Tibial nerve (tissue), 4 donors: ENCODE data around the gene SIRT1. TPM values are rescaled to one million over a fixed set of nuclear protein-coding genes. Genes with fewer than 3 reads are reported as not detected.

Source experiments
- DNase-seq, 2 donors: peaks; one replicate each; pipeline ENCODE4 v3.0.0-alpha.2; 2019; ENCODE audit warnings: low spot score in 2 of 2
- H3K27ac ChIP-seq, 4 donors: fragments of 200-600 bp; sonication (generic) in 3 of 4; one replicate each; pipeline ENCODE4 v1.5.1; 2017 to 2019; ENCODE audit warnings: mild to moderate bottlenecking in 1 of 4
- H3K27me3 ChIP-seq, 2 donors: fragments of 200-600 bp; sonication (generic) in 1 of 2; one replicate each; pipeline versions ENCODE4 v1.5.1 to v1.6.0; 2017 to 2019
- H3K36me3 ChIP-seq, 3 donors: fragments of 200-600 bp; sonication (generic); one replicate each; pipeline ENCODE4 v1.5.1; 2018 to 2019
- H3K4me1 ChIP-seq, 4 donors: fragments of 200-600 bp; sonication (generic) in 3 of 4; one replicate each; pipeline ENCODE4 v1.5.1; 2017 to 2019
- H3K4me3 ChIP-seq, 4 donors: fragments of 200-600 bp; sonication (generic) in 3 of 4; one replicate each; pipeline ENCODE4 v1.5.1; 2017 to 2019; ENCODE audit warnings: mild to moderate bottlenecking in 1 of 4, moderate library complexity in 1 of 4
- H3K9me3 ChIP-seq, 4 donors: fragments of 200-600 bp; sonication (generic) in 3 of 4; one replicate each; pipeline ENCODE4 v1.5.1; 2017 to 2019
- EP300 ChIP-seq, 2 donors: sonication (generic); formaldehyde crosslinking; IDR thresholded peaks; one replicate each; pipeline ENCODE4 v1.6.1; 2017; ENCODE audit warnings: antibody characterized with exemption in 2 of 2, mild to moderate bottlenecking in 1 of 2
- POLR2A ChIP-seq, 2 donors: fragments of 450-650 bp; IDR thresholded peaks; one replicate each; pipeline ENCODE4 v1.6.1; 2017; ENCODE audit warnings: antibody characterized with exemption in 2 of 2, mild to moderate bottlenecking in 2 of 2, moderate library complexity in 2 of 2
- WGBS, 2 donors: methylation state at CpG; one replicate each; pipeline ENCODE4 v1.1.5; 2018; 5-methylcytosine and 5-hydroxymethylcytosine counted together
- total RNA-seq, 4 donors: library from RNA; depleted of rRNA; stranded (reverse); fragments of >200 nt; gene quantifications; one replicate each; pipeline ENCODE4 v1.1.0, GENCODE V29; 2016
- TF ChIP-seq, protein P1 (sequence below), 5 experiments: fragments of 200-600 bp in 3 of 5; fragments of 450-650 bp in 2 of 5; sonication (generic) in 3 of 5; IDR thresholded peaks; one replicate each; pipeline ENCODE4 v1.5.1; 2016 to 2019; ENCODE audit warnings: antibody characterized with exemption in 5 of 5, mild to moderate bottlenecking in 3 of 5, moderate library complexity in 2 of 5

The SIRT1 gene
- total RNA-seq, 4 donors from 2014 or later, result 23.4 to 42.8 (median 35.3) TPM

DNA sequence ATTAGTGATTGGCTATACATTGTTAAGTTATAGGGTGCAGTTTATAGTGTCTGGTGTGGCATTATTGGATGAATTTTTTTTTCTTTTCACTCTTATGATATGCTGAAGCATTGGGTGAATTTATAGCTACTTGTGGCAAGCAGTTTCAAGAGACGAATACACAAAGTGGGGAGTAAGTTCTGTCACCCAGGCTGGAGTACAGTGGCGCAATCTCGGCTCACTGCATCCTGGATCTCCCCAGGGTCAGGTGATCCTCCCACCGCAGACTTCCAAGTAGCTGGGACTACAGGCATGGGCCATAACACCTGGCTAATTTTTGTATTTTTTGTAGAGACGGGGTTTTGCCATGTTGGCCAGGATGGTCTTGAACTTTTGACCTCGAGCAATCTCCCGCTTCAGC, 6.3 kb upstream of the SIRT1 start:
- no peak overlapping the region for H3K4me3 ChIP-seq
- H3K4me1 ChIP-seq, result no peaks in the 10 kb centered on the region
- DNase-seq, result no peak
- TF ChIP-seq POLR2A (IDR thresholded peaks at IDR 0.05) (no peak), EP300 (IDR thresholded peaks at IDR 0.05) (no peak)
- TF ChIP-seq, protein P1, sequence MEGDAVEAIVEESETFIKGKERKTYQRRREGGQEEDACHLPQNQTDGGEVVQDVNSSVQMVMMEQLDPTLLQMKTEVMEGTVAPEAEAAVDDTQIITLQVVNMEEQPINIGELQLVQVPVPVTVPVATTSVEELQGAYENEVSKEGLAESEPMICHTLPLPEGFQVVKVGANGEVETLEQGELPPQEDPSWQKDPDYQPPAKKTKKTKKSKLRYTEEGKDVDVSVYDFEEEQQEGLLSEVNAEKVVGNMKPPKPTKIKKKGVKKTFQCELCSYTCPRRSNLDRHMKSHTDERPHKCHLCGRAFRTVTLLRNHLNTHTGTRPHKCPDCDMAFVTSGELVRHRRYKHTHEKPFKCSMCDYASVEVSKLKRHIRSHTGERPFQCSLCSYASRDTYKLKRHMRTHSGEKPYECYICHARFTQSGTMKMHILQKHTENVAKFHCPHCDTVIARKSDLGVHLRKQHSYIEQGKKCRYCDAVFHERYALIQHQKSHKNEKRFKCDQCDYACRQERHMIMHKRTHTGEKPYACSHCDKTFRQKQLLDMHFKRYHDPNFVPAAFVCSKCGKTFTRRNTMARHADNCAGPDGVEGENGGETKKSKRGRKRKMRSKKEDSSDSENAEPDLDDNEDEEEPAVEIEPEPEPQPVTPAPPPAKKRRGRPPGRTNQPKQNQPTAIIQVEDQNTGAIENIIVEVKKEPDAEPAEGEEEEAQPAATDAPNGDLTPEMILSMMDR (IDR thresholded peaks at IDR 0.05), result no peak
- H3K27ac ChIP-seq, result no peak overlapping the region
- H3K9me3 ChIP-seq, result no peaks in the 10 kb centered on the region
- WGBS, 2 donors, result 85 to 90% methylated on average over 7 of the region's 7 CpGs
- H3K36me3 ChIP-seq, result no peaks in the 10 kb centered on the region
- no peaks in the 10 kb centered on the region for H3K27me3 ChIP-seq

DNA sequence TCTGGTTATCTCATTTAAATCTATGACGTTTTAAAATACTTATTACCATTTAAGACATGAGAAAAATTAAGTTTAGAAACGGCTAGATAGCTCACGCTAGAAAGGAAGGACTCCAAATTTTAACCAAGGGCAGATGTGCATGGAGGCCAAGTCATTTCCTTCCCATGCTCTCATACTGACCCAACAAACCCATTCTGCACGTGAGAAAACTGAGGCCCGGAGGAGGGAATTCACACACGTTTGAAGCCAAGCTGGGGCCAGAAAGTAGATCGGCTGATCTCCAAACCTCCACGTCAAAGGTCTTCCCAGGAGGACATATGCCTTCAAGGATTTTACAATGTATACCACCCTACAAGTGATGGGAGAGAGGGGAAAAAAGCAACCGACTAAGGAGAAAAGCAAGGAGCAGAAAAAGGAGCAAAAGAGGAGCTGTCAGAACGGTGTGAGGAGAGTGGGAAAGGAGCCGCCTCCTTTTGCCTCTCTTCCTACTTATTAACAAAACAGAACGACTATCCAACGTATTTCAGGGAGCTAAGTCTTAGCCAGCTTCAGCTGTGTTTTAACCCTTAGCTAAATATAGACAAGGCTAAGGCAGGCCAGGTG, 645 bp upstream of the SIRT1 start:
- WGBS, 2 donors, result 21 to 23% methylated on average over 13 of the region's 13 CpGs
- no peaks in the 10 kb centered on the region for H3K27me3 ChIP-seq
- peak in 1 of 2 donors; percentile 30 for DNase-seq

DNA sequence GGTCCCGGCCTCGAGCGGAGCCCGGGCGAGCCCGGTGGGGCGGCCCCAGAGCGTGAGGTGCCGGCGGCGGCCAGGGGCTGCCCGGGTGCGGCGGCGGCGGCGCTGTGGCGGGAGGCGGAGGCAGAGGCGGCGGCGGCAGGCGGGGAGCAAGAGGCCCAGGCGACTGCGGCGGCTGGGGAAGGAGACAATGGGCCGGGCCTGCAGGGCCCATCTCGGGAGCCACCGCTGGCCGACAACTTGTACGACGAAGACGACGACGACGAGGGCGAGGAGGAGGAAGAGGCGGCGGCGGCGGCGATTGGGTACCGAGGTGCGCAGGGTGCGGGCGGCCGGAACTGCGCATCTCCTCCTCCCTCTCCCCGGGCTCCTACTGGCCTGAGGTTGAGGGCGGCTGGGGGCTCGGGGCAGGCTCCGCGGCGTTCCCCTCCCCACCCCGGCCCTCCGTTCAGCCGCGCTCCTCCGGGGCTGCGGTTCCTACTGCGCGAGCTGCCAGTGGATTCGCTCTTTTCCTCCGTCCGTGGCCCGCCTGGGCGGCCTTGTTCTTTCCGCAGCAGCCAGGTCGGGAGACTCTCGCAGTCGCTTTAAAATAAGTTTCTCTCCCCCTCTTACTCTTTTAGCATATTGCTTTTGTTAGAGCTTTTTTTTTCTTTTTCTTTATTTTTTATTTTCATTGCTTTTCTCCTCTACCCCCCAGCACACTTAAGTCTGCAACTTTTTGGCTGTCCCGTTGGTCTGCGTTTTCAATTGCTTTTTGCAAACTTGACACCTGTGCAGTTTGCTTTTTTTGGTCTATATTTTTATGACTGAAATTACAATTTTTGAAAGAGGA, 600 bp downstream of the SIRT1 start:
- 0% methylated on average over 34 to 62 of the region's 73 CpGs for WGBS, 2 donors
- Histone ChIP-seq H3K27me3 (no peaks in the 10 kb centered on the region), H3K9me3 (no peaks in the 10 kb centered on the region), H3K27ac (peak overlapping the region; percentile 91 to 98 (median 97)), H3K36me3 (peaks cover 0 to 33% (median 9%) of the 10 kb centered on the region in 3 donors), H3K4me3 (peak overlapping the region; percentile 59 to 96 (median 73)), H3K4me1 (peaks cover 0 to 42% (median 15%) of the 10 kb centered on the region in 4 donors)
- peak; percentile 59 to 67 for DNase-seq
- TF ChIP-seq EP300 (IDR thresholded peaks at IDR 0.05) (no peak), POLR2A (IDR thresholded peaks at IDR 0.05) (peak in 1 of 2 donors; percentile 38)
- TF ChIP-seq, protein P1 (IDR thresholded peaks at IDR 0.05), result no peak

More for the DNA sequence above, 645 bp upstream of the SIRT1 start:
- TF ChIP-seq EP300 (IDR thresholded peaks at IDR 0.05) (no peak), POLR2A (IDR thresholded peaks at IDR 0.05) (no peak)
- TF ChIP-seq, protein P1 (IDR thresholded peaks at IDR 0.05), result no peak
- H3K4me3 ChIP-seq, result peak overlapping the region; percentile 59 to 96 (median 73)
- H3K27ac ChIP-seq, result peak overlapping the region; percentile 91 to 98 (median 97)
- peaks cover 0 to 35% (median 15%) of the 10 kb centered on the region in 4 donors for H3K4me1 ChIP-seq
- H3K36me3 ChIP-seq, result peaks cover 0 to 21% (median 7%) of the 10 kb centered on the region in 3 donors
- H3K9me3 ChIP-seq, result no peaks in the 10 kb centered on the region

DNA sequence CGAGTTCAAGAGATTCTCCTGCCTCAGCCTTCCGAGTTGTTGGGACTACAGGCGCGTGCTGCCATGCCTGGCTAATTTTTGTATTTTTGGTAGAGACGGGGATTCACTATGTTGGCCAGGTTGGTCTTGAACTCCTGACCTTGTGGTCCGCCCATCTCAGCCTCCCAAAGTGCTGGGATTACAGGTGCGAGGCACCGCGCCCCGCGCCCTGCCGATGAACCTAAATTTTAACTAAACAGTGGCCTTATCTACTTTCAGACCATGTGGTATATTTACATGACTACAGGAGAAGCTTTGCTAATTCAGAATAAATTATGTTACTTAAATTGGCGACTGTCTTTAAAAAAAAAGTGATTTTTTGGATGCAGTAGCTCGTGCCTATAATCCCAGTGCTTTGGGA, 9.2 kb downstream of the SIRT1 start:
- WGBS, 2 donors, result 90 to 94% methylated on average over 14 of the region's 14 CpGs
- Histone ChIP-seq H3K9me3 (no peaks in the 10 kb centered on the region), H3K4me1 (peaks cover 0 to 26% (median 0%) of the 10 kb centered on the region in 4 donors), H3K27me3 (no peaks in the 10 kb centered on the region), H3K27ac (no peak overlapping the region), H3K36me3 (peaks cover 0 to 92% (median 19%) of the 10 kb centered on the region in 3 donors), H3K4me3 (no peak overlapping the region)
- DNase-seq, result no peak
- TF ChIP-seq EP300 (IDR thresholded peaks at IDR 0.05), result no peak
- no peak for TF ChIP-seq POLR2A (IDR thresholded peaks at IDR 0.05)
- TF ChIP-seq, protein P1 (IDR thresholded peaks at IDR 0.05), result no peak

DNA sequence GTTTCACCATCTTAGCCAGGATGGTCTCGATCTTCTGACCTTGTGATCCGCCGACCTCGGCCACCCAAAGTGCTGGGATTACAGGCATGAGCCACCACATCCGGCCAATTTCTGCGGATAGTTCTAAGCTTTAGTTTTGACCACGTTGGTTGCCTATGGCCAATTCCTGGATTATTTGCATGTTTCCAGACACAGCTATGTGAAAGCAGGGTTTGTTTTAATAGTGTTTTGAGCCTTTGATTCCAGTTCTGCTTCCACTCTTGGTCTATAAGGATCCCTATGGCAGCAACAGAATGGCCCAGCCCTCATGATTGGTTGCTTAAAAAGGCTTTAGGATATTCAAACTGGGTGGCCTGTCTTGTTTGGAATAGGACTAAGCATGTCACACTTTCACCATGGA, 19.1 kb downstream of the SIRT1 start:
- peaks cover 0 to 4% (median 0%) of the 10 kb centered on the region in 4 donors for H3K4me1 ChIP-seq
- WGBS, 2 donors, result 93% methylated on average over 7 of the region's 7 CpGs
- peaks cover 0 to 82% (median 13%) of the 10 kb centered on the region in 3 donors for H3K36me3 ChIP-seq
- TF ChIP-seq, protein P1 (IDR thresholded peaks at IDR 0.05), result no peak
- TF ChIP-seq POLR2A (IDR thresholded peaks at IDR 0.05) (no peak), EP300 (IDR thresholded peaks at IDR 0.05) (no peak)
- no peak overlapping the region for H3K4me3 ChIP-seq
- H3K27ac ChIP-seq, result no peak overlapping the region
- no peaks in the 10 kb centered on the region for H3K27me3 ChIP-seq
- no peak for DNase-seq
- no peaks in the 10 kb centered on the region for H3K9me3 ChIP-seq
